Femur (tissue), 1 donor: ENCODE data around the gene SPRYD3.

Experiments used
- DNase-seq: peaks from one replicate; pipeline ENCODE4 v3.0.0-alpha.2; 2017

SPRYD3 gene

GRCh38 chr12:53077030-53077429, 2.2 kb downstream of the SPRYD3 start:
- no peak for DNase-seq

GRCh38 chr12:53076461-53076860, 2.7 kb downstream of the SPRYD3 start:
- no peak for DNase-seq

DNA sequence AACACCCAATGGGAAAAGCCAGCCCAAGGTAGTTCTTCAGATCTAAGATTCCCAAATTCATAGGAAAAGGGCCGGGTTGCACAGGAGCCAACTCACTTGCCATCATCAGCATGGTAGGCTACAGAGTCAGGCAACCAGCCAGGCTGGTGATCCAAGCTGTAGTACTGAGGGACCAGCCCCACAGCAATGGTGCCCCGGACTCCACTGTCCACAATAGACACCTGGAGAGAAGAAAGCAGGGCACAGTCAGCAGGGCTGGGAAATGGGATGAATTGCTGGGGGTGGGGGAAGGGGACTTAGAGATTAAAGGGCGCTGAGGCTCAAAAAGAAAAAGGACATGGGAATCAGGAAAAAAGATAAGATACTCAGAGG, 4.2 kb downstream of the SPRYD3 start:
- no peak for DNase-seq

DNA sequence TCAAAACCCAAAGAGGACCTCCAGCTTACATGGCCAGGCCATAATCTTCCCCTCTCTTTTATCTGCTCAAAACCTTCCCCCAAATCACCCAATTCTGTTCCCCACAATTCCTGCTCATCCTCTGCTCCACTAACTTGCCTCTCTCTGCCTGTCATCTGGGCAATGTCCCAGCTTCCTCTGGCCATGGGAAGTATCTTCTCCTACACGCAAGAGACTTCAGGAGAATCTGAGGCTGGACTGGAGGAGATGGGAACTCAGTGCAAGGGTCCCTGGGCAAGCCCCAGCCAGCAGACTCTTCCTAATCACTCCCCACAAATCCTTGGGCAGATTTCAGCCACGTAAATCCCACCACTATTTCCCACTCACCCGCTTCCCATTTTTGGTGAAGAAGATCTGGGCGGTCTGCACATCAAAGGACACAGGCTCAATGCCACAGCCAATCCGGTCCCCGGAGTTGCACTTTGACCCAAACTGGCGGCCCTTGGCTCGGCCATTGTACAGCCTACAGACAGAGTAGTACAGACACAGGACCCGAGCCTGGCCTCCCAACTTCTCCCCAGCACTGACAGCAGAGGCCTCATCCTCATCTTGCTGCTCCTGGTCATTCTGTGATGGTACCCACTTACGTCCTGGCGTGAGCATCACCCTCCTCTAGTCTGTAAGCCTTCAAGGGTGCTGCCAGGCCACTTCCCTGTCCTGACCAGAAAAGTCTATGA, 4.7 kb downstream of the SPRYD3 start:
- no peak for DNase-seq

DNA sequence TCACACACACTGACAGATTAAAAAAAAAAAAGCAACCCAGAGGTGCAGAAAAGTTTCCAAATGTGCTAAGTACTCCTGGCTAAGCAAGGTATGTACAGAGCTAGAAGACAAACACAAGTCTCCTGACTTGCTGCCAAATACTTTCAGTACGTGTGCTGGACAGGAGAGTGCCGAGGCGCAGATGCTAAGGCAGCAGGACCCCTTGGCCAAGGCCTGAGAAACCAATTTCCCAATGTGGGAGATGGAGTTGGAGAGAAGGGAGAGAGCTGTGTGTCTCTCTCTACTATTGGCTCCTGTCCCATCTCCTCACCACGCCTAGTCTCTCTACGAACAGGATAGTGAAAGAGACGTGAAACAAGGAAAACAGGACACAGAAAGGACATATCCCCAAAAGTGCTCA, 5.3 kb downstream of the SPRYD3 start:
- DNase-seq = peak; percentile 62

- DNase-seq = peak; percentile 92
Observed at GRCh38 chr12:53071591-53072551, 7.3 kb downstream of the SPRYD3 start.

DNA sequence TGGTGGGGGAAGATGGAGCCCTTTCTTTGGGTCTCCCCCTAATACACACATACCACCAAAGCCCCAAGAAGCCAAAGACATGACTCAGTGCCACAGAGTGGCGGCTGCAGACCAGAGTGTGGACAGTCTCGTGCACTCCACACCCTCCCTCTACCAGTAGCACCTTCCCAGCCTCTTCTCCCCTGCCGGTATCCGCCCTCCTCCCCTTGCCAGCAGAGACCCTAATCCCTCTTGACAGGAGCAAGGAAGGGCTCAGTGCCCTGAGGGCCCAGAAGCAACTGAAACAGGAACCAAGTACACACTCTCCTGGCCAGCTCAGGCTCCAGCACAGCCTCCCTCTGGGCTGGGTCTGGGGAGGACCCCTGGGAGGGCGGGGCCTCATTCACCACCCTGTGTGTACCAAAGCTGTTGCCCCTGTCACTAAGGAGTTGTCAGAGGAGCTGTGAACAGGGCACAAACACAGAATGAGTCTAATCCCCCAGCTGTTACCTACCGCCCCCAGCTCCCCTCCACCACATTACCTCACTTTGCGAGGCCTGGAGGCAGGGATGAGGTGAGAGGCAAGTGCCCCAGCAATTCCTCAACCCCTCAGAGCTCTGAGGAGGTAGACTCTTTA, 8.2 kb downstream of the SPRYD3 start:
- peak; percentile 36 for DNase-seq

DNA sequence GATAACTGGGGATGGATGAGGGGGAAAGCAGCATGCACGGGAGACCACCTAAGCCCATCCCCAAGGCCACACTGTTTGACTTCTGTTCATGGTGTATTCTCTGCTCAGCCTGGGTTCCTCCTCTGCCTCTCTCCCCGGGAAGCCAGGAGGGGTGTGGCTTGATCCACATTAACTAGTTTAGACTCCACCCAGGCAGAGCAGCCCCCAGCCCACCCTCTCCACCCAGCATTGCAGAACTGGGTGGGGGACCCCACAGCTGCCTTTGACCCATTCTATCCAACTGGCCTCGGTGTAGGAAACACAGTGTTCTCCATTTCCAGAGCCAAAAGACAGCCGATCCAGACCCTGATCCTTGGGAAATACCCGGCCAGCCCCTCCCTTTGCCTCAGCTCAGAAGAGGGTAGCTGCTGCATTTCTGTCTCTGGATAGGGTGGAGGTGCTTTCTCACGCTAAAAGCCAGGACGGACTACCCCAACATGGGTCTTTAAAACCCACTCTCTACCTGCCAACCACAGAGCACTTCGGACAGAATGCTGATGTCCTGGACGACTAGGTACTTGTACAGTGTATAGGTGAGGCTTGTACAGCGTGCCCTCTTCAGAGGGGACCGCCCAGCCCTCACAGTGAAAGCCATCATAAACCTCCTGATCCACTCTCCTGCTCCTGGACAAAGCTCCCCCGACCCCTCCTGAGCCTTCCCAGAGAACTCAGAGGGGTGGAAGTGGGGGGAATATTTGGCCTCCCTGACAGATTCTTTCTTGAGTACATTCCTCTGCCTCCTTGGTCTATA, 9.4 kb downstream of the SPRYD3 start:
- peak; percentile 85 for DNase-seq

DNA sequence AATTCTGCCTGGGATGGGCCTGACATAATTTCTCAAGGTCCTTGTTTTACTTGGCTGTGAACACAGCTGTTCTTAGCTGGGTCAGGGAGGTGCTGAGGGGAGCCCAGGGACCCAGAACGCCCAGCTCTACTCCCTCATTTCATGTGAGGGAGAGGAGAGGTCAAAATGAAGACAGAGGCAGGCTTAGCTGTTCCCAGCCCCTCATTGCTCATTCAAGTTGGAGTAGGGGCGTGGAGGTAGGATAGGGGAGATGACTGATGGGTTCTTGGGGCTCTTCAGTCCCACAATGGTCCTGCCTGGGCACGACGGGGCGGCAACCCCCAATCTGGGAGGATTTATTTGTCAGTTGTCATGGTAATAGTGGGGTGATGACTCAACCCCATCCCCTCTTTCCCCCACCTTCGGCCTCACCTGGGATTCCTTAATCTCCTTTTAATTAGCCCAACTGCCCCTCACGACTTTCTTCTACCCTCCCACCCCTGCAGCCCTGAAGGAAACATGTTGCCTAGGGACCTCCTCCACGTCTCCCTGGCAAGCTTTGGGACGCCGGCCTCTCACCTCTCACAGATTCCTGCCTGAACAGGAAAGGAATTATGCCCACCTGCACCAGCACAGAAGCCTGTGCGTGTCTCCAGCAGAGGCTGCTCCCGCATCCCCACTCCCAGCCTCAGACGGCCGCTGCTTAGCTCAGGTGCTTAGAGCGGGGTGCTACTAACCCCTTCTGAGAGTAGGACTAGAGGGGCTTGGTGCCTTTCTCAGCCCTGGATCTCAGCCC, 10.2 kb downstream of the SPRYD3 start:
- peak; percentile 29 for DNase-seq

DNA sequence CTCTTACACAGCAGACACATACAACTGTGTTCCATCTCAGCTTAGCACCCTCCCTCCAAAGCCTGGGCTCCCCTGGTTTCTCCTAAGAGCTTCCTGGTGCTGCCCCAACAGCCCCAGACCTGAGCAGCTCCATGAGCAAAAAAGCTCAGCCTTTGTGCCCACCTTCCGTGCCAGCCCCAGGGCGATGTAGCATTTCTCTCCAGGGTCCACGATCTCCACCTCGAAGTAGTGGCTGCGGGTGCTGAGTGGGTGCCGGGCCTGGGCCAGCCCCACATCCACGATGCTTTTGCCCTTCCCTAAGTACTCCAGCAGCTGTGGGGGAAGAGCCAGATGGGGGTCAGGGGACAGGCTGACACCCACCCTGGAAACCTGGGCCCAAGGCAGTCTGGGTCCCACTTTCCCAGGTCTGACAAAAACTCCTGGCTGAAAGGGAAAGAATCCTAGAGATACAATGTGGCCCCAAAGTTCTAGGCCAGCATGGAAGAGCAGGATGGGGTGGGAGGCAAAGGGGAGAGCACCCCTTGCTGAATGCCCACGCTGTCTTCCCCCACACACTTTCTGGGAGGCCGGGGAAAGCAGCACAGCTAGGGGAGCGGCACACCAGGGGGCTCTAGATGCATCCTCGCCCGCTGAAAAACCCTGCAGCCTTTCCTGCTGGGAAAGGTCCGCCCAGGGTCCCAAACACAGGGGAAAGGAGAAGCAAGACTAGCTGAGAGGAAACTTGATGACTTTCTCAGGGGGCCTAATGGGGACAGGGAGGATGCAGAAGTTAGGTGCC, 11.0 kb downstream of the SPRYD3 start:
- DNase-seq = peak; percentile 21

DNA sequence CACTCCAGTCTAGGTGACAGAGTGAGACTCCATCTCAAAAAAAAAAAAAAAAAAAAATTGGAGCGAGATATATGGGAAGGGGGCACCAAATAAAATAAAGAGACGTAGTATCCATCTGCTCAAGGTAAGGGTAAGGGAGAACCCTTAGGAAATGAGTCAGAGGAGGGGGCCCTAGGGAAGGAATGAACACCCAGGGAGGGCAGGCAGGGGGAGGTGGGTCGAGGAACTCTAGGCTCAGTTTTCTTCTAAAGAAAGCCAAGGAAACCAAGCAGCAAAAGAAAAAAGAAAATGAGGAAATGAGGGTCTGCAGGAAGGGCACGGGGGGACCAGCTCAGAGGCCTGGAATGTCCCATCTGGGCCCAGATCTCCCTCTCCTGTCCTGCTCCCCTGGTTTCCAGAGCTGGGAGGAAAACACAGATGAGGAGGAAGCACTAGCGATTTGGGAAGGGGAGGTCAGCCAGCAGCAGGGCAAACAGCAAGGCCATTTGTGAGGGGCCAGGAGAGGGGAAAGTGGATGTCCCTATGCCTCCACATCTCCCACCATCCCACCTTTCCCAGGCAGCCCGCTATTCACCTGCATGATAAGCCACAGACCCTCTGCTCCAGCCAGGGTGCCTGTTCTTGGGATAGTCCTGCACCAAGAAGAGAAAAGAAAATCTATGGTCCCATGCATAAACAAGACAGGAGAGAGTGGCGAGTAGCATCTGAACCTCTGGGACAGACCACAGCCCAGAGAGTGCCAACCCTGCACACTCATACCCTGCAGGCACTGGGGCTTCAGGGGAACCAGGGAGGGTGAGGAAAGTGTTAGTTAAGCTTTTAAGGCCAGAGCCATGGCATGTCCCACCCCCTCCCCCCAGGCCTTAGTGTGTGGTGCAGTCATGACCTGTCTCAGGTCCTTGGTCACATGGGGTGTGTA, 11.9 kb downstream of the SPRYD3 start:
- no peak for DNase-seq

DNA sequence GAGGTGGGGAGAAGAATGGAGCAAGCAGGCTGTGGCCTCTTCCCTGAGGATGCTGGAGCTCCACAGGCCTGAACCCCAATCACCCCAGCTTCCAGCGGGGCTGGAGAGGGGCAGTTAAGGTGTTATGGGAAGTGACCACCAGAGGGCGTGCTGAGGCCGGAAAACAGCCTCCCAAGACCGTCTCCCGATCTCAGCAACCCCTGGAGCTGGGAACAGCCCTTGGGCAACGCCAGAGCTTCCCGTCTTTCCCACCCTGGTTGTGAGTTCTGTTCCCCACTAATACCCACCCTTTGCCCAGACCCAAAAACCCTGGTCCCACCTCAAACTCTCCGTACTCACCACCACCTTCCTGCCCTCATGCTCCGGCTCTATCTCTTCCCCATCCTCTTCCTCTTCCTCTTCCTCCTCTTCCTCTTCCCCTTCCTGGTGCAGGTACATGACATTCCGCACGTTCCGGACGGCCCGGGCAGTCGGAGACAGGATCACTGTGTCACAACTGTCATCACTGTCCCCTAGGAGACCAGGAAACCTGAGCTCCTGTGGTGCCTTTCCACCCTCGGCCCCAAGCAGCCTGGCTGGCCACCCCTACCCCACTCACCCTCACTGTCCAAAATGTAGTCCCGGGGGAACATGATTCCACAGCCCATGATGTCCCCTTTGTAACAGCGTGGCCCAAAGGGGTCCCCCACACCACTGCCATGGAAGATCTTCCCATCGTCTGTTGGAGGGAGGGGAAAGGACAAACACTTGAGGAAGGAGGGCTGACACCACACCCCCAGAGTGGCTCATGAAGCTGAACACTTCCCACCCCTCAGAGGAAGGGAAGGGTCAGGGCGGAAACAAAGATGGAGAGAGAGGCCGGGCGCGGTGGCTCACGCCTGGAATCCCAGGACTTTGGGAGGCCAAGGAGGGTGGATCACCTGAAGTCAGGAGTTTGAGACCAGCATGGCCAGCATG, 12.9 kb downstream of the SPRYD3 start:
- peak; percentile 91 for DNase-seq

- peak; percentile 43 for DNase-seq
Observed at GRCh38 chr12:53065470-53065869, 13.7 kb downstream of the SPRYD3 start.

DNA sequence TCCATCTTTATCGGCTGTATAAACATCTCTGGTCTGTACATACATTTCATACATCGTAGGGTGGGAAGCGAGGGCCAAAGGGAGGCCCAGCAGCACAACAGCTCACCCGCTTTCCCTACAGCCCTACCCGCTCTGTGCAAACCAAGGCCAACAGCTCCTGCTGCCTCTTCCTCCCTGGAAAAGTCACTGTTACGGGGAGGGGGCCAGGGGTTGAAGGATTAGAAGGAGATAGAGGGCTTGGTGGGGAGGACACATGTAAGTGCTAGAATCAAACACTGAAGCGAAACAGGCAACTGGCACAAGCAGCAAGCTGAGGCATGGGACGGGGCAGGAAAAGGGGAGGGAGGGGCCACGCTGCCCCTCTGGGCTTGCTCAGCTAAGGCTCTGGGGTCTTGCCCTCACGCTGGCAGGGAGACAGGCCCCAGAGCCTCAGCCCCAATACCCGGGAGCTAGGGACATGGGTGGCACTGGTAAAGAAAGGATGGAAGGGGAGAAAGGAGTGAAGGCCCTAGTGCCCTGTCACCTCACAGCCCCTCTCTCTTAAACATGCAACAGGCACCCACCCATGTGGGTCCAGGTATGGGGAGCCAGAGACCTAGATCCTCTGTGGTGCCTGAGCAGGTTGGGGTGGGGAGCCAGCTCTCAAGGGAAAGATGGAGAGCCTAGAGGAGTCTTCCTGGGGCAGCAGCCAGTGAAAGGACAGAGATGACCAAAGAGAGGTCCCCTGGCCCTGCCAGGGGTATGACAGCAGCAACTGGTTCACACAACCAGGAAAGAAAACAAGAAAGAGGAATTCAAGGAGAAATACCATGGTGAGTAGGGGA, 14.4 kb downstream of the SPRYD3 start:
- DNase-seq = peak; percentile 32

GRCh38 chr12:53063708-53064612, 15.2 kb downstream of the SPRYD3 start:
- peak; percentile 79 for DNase-seq

GRCh38 chr12:53062977-53063707, 16.0 kb downstream of the SPRYD3 start:
- peak; percentile 44 for DNase-seq
